Measurements from ENCODE around the gene ATP5PB.
A peak's percentile ranks its signal among the peaks of the same experiment; 100 is the strongest.

Gene ATP5PB

GRCh38 chr1:111446967-111447892 is 2.0 kb upstream of the ATP5PB start:
- DNase-seq (ENCODE audit: low spot score), result no peak

GRCh38 chr1:111448482-111448917 is 764 bp upstream of the ATP5PB start:
- peak; percentile 20 for DNase-seq (ENCODE audit: low spot score)

GRCh38 chr1:111449703-111450017 is 396 bp downstream of the ATP5PB start:
- DNase-seq (ENCODE audit: low spot score), result no peak

- DNase-seq (ENCODE audit: low spot score), result no peak
Observed at GRCh38 chr1:111450185-111450584, 921 bp downstream of the ATP5PB start.

- no peak for DNase-seq (ENCODE audit: low spot score)
Observed at GRCh38 chr1:111452581-111452980, 3.3 kb downstream of the ATP5PB start.

- no peak for DNase-seq (ENCODE audit: low spot score)
Observed at GRCh38 chr1:111453706-111454105, 4.4 kb downstream of the ATP5PB start.

- no peak for DNase-seq (ENCODE audit: low spot score)
Observed at GRCh38 chr1:111454859-111455641, 5.8 kb downstream of the ATP5PB start.

- no peak for DNase-seq (ENCODE audit: low spot score)
Observed at GRCh38 chr1:111455642-111456031, 6.4 kb downstream of the ATP5PB start.

- no peak for DNase-seq (ENCODE audit: low spot score)
Observed at GRCh38 chr1:111461765-111462164, 12.5 kb downstream of the ATP5PB start.

- DNase-seq (ENCODE audit: low spot score), result no peak
Observed at GRCh38 chr1:111462370-111463028, 13.2 kb downstream of the ATP5PB start.

GRCh38 chr1:111463029-111463683 is 13.9 kb downstream of the ATP5PB start:
- DNase-seq (ENCODE audit: low spot score), result no peak

GRCh38 chr1:111465754-111466153 is 16.5 kb downstream of the ATP5PB start:
- DNase-seq (ENCODE audit: low spot score), result no peak

- DNase-seq (ENCODE audit: low spot score), result no peak
Observed at GRCh38 chr1:111466480-111466879, 17.2 kb downstream of the ATP5PB start.

- no peak for DNase-seq (ENCODE audit: low spot score)
Observed at GRCh38 chr1:111467865-111468716, 18.8 kb downstream of the ATP5PB start.

- no peak for DNase-seq (ENCODE audit: low spot score)
Observed at GRCh38 chr1:111468717-111469100, 19.4 kb downstream of the ATP5PB start.

GRCh38 chr1:111469539-111469938 is 20.3 kb downstream of the ATP5PB start:
- no peak for DNase-seq (ENCODE audit: low spot score)

GRCh38 chr1:111470596-111470995 is 21.3 kb downstream of the ATP5PB start:
- DNase-seq (ENCODE audit: low spot score), result no peak

- DNase-seq (ENCODE audit: low spot score), result no peak
Observed at GRCh38 chr1:111471012-111471411, 21.7 kb downstream of the ATP5PB start.

GRCh38 chr1:111471538-111471937 is 22.3 kb downstream of the ATP5PB start:
- no peak for DNase-seq (ENCODE audit: low spot score)

GRCh38 chr1:111474106-111474505 is 24.8 kb downstream of the ATP5PB start:
- DNase-seq (ENCODE audit: low spot score), result no peak

- DNase-seq (ENCODE audit: low spot score), result no peak
Observed at GRCh38 chr1:111474521-111474920, 25.3 kb downstream of the ATP5PB start.
